DMS53 (cell line): Measurements from ENCODE around the gene PGK2.

Experiments
- DNase-seq: peaks from one replicate; lab custom pipeline; 2025; lab: John Stamatoyannopoulos, UW

PGK2 gene

GRCh38 chr6:49787176-49787575, at the start of gene PGK2:
TSS of gene PGK2 (minus strand) at chr6:49787285. CDS start at chr6:49787187, 98 bp downstream.
- DNase-seq, result peak; percentile 66

GRCh38 chr6:49835140-49835539, 48.1 kb upstream of the PGK2 start:
- DNase-seq, result no peak

DNA sequence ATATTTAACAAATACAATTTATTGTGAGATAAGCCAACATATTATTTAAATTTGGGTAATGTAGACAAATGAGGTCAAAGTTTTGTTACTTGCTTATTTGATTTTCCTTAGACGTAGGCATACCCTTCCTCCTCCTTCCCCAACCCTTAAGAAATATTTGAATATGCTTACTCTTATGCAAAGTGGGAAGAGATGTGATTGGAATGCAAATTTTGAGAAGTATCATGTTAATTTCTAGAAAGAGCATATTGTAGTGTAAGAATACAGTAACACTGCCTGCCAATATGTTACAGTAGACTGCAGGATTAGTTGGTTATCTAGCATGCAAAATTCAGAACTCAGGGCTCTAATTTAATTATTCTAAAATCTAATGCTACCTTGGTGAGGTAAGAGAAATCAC, 46.3 kb upstream of the PGK2 start:
- DNase-seq, result no peak

- no peak for DNase-seq
Measured at GRCh38 chr6:49826743-49827406, 39.8 kb upstream of the PGK2 start.

DNA sequence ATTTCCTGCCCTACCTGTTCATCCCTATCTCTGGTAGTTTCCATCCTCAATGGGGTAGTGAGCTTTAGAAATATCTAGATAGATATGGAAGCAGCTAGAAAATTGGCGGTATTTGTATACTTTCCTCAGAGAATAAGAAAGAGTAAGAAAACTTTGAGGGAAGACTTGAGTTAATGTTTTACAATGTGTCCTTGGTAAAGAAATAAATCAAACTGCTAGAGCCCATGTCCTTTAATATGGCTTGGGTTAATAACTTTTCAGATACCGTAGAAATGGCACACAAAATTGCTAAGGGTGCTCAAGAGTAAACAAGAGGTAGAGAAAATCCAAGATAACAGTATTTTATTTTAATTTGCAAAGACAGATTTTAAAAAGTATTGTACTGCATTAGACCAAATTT, 28.1 kb upstream of the PGK2 start:
- no peak for DNase-seq

GRCh38 chr6:49813248-49813647, 26.2 kb upstream of the PGK2 start:
- DNase-seq, result no peak

DNA sequence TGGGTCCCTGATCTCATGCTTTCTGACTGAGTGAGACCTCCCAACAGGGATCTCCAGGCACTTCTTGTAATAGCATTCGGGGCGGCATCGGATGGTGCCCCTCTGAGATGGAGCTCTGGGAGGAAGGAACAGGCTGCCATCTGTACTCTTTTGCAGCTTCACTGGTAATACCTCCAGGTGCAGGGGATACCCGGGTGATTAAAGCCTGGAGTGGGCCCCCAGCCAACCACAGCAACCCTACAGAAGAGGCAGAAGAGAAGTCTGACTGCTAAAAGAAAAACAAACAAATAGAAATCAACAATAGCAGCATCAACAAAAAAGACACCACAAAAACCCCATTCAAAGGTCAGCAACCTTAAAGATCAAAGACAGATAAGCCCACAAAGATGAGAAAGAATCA, 19.1 kb upstream of the PGK2 start:
- DNase-seq, result peak; percentile 46

GRCh38 chr6:49805246-49805645, 18.2 kb upstream of the PGK2 start:
- no peak for DNase-seq

GRCh38 chr6:49801525-49801924, 14.4 kb upstream of the PGK2 start:
- no peak for DNase-seq

DNA sequence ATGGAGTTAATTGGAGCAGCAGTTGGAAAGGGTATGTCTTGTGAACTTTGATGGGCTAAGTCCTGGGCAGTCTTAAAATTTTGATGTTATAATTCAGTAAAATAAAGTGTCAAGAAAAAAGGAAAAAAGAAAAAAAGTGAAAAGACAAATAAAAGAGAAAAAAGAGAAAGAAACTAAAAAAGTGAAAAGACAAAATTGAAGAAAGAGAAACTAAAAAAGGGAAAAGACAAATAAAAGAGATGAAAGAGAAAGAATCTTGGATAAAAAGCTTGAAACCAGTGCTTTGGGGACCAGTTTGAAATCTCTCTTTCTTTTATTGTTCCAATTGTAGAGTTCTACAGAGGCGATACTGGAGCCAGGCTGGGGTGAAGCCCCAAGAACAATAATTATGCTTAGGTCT, 12.0 kb upstream of the PGK2 start:
- DNase-seq, result no peak

DNA sequence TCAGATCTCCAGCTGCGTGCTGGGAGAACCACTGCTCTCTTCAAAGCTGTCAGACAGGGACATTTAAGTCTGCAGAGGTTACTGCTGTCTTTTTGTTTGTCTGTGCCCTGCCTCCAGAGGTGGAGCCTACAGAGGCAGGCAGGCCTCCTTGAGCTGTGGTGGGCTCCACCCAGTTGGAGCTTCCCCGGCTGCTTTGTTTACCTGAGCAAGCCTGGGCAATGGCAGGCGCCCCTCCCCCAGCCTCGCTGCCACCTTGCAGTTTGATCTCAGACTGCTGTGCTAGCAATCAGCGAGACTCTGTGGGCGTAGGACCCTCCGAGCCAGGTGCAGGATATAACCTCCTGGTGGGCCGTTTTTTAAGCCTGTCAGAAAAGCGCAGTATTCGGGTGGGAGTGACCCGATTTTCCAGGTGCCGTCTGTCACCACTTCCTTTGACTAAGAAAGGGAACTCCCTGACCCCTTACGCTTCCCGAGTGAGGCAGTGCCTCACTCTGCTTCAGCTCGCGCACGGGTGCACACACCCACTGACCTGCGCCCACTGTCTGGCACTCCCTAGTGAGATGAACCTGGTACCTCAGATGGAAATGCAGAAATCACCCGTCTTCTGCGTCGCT, 9.9 kb upstream of the PGK2 start:
- peak; percentile 74 for DNase-seq

GRCh38 chr6:49790341-49790740, 3.3 kb upstream of the PGK2 start:
- DNase-seq, result no peak

DNA sequence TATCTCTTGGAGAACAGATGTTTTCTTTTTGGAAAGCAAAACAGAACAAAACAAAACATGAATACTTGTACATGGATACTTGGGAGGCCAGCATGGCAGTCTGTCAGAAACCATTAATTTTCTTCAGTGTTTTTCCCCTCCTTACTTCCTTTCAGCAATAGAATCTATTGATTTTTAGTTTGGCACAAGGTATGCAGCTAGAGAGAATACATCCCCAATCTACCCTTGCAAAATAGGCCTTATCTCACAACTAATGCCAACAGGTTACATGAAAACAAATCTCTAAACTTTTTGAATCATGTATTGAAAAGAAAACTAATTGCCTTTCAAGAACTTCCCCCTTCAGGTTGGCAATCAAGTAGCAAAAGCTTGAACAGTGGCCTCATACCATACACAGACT, 2.8 kb downstream of the PGK2 start:
- no peak for DNase-seq

GRCh38 chr6:49782725-49783124, 4.4 kb downstream of the PGK2 start:
- DNase-seq, result no peak

DNA sequence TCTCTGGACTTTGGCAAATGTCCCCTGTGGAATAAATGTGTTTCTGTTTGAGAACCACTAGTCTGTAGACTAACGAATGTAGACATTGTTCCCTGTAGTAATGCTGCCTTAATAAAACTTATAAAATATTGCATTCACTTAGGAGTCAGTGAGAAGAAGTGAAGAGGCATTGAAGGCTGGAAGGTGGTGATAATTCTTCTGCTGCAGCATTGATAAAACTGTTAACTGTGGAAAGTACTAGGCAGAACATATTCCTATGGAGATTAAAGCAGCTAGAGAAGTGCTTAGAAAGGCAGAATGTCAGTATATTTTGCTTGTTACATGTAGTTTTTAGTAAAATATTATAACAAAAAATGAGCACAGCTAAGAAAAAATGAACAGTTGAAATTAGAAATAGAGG, 4.8 kb downstream of the PGK2 start:
- DNase-seq, result no peak

- DNase-seq, result no peak
Measured at GRCh38 chr6:49776444-49776843, 10.6 kb downstream of the PGK2 start.

DNA sequence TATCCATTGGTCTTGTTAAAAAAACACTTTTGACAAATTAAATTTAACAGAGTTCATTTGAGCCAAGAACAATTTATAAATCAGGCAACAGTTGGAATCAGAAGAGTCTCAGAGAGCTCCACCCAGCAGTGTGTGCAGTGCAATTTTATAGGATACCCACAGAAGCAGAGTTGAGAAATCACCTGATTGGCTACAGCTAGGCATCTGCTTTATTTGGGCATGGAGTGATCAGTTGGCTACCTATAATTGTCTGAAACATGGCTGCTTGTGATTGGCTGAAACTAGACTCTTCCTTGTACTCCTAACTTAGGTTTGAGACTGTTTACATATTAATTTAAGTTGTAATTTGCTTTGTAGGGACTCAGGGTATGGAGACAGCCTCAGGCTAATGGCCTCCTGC, 12.0 kb downstream of the PGK2 start:
- no peak for DNase-seq

DNA sequence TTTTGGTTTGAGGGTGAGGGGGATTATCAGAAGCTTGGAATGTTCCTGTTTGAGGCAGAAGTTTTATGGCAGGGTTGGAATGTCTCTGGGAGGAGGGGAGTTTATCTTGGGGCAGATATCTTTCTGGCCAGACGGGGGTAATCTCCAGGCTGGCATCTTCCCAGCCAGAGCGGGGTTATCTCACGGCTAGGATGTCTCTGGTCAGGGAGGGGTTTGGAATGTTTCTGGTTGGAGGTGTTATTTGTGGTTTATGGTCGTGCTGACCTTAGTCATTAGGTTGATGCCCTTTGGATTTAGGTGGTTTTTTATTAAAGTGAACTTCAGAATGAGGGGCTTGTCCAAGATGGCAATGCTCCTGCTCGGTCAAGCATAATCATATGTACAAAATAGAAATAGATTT, 14.8 kb downstream of the PGK2 start:
- DNase-seq, result no peak

GRCh38 chr6:49766762-49767161, 20.3 kb downstream of the PGK2 start:
- no peak for DNase-seq

DNA sequence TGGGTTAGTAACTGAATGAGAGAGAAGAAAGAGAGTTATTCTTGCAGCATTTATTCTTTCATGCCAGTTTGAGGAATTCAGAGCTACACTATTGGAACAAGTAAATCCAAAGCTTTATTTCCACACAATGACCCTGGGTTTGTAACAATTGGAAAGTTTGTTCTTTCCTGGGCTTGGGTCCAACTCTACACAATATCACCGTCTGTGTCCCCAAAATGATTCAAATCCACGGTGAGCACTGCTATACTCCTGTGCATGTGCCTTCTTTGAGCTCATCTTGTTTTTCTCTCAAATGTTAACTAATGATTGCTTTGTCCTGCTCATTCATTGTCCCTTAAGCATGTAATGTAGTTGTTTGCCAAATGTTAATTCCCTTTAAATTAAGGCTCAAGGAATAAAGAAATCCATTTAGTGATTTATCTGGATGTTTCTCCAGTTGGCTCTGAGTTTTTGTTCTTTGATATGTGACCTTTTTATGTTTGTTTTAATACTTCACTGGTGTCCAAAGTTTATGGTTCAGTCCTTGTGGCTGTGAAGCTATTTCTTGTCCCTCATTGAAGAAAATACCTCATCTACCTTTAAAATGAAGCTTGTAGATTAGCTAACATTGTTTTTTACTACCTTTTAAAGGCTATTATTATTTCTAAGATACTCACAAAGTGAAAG, 22.4 kb downstream of the PGK2 start:
- DNase-seq, result no peak

- peak; percentile 84 for DNase-seq
Measured at GRCh38 chr6:49744259-49744658, 42.8 kb downstream of the PGK2 start, which contains the start of gene CRISP3. TSS of gene CRISP3 (minus strand) at chr6:49744388. CDS start at chr6:49744367, 21 bp downstream.

DNA sequence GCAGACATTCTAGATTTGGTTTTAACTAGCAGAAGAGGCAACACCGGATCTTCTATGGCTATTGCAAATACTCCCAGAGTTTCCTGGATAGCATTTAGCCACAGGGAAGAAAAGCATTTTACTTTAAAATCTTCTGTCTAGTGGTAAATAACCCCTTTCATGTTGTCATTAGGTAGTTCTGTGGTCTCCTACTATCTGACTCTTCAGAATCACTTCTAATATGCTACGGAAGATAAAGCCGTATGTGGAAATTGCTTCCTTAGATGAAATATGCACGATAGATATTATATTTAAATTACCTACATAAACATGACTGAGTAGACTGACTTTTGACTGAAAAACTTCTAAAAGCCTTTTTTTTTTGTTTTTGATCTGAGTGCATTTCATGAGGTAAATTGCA, 43.7 kb downstream of the PGK2 start:
- DNase-seq, result no peak

DNA sequence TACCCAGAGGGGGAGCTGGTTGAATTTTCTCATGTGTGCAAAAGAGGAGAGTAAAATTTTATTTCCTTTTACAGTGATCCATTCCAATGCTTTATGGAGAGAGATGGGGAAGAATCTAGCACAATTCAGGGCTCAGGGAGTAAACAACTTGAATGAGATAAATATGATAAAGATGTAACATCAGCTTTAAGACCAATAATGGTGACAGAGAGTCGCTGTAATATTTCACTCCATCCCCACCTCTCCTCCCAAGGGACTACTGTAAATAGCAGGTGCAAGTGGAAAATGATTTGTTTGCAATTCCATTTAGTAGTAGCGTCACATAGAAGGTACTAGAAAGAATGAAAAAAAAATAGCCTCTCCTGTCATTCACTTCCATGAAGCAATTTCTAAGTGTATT, 47.7 kb downstream of the PGK2 start:
- DNase-seq, result peak; percentile 37
